Forelimb muscle (tissue), 1 donor: Measurements from ENCODE around the gene DPEP1. TPM values are rescaled to one million over a fixed set of nuclear protein-coding genes. Genes with fewer than 3 reads are reported as not detected.

Source experiments
- DNase-seq: peaks from one replicate; pipeline ENCODE4 v3.0.0-alpha.2; 2013; ENCODE audit warnings: low read depth
- polyA plus RNA-seq: library from polyadenylated mRNA; unstranded; fragments of 120-200 nt; gene quantifications from one replicate; pipeline ENCODE4 v1.2.1, GENCODE V29; 2013; ENCODE audit not compliant: insufficient read length

Gene DPEP1
- polyA plus RNA-seq, 1 donor = 0.72 TPM

DNA sequence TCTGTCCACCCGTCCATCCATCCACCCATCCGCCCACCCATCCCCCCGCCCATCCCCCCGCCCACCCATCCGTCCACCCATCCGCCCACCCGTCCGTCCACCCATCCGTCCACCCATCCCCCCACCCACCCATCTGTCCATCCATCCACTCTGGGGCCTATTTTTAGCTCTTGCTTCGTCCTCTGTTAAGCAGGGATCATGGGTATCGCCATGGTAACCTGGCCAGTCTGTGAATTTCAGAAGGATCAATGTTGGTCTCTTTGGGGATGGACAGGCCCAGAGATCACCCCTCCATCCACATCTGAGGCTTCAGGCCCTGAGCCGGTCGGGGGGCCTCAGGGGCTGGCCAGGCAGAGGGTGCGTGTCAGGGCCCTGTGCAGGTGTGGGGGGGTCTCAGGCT is 15.2 kb upstream of the DPEP1 start:
- DNase-seq = no peak

DNA sequence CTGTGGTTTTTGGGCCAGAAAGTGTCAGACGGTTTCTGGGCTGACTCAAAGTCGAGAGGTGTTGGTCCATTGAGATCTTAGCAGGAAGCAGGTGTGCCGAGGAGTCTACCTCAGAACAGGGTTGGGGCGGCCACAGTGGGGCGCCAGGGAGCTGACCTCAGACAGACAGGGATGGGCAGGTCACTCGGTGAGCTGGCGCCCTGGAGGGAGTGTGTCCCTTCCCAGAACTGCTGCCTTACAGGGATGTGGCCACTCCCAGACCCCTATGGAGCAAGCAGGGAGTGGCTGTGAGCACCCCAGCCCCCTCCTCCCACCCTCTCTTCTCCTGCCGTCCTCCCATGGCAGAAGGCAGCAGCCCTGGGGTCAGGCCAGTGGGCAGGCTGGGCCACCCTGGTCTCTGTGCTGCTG is 14.0 kb upstream of the DPEP1 start:
- DNase-seq = no peak

DNA sequence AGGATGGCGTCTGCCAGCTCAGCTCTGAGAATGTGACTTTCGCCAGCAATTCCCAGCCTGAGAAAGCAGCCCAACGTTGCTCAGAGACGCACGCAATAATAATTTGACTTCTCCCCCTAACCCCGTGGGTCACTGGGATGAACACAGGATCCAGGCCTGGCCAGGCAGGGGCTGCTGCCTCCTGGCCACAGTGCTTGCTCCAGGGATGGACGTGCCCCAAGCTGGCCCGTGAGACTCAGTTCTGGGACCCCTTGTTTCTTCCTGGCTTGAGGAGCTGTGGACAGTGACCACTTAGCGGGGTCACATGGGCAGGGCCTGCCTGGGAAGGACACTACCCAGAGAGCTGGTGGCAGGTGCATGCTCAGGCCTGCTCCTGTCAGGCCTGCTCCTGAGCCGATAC is 13.5 kb upstream of the DPEP1 start:
- no peak for DNase-seq

DNA sequence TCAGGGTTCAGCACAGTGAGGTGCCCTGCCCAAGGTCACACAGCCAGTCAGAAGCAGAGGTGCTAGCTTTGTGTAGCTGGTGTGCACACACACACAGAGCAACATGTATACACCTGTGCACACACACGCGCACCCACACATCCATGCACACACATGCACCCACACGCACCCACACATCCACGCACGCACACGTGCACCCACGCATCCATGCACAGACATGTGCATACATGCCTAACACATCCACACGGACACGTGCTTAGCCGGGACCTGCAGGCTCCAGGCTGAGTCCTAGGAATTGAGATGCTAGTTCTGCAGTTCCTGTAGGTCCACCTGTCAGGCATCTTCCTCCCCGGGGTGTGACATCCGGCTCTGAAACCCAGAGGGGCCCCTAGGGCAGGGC is 13.0 kb upstream of the DPEP1 start:
- DNase-seq = no peak

DNA sequence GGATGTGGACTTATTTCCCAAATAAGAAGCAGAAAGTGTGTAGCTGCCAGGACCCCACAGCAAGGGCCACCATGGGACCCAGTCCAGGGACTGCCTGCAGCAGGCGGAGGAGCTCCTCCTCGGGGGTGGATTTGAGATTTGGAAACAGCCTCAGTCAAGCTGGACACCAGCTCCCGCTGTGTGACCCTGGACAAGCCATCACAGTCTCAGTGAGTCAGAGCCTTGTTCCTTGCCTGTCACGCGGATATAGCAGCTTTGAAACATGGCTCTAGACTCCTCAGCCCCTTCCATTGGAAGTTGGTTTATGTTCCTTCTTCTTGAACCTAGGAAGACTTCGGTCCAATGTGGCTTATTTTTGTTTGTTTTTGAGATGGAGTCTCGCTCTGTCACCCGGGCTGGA is 12.5 kb upstream of the DPEP1 start:
- DNase-seq = no peak

DNA sequence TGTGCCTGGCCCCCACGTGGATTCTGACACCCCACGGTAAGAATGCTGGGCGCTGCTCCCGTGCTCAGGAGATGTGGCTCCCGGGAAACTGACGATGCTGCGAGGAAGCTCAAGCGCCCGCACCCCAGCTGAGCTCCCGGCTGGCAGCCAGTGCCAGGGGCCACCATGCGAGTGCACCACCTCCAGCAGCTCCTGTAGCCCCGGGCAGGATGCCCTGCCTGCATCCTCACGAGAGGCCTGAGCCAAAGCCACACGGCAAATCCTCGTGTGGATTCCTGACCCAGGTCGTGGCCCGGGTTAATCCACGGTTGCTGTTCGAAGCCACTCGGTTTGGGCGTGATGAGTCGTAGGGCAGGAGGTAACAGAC is 11.6 kb upstream of the DPEP1 start:
- DNase-seq = no peak

DNA sequence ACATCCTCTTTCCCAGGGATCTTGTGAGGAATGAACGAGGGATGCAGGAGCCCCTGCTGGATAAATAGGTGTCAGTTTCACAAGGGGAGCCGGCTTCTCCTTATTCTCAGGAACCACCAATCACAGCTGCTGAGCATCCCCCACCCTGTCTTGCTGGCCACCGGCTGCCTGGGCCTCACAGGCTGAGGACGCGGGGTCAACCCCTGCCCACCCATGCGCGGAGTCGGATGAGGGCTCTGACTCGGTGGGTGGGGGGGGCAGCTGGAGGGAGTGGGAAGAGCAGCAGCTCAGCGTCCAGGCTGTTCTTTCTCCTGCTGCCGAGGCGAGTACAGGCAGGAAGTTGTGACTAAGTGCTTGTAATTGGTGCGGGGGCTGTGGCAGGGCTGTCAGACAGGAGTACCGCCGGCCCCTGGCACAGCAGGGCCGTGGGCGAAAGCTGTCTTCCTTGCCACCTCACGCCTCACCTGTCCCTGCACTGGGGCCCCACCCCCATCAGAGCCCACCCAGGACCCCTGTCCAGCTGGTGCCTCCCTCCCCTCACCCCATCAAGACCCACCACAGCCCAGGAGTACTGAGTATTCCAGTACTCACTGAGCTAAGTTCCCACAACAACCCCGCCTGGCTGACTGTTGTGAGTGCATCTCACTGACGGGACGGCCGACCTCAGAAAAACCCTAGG is 11.0 kb upstream of the DPEP1 start:
- no peak for DNase-seq

DNA sequence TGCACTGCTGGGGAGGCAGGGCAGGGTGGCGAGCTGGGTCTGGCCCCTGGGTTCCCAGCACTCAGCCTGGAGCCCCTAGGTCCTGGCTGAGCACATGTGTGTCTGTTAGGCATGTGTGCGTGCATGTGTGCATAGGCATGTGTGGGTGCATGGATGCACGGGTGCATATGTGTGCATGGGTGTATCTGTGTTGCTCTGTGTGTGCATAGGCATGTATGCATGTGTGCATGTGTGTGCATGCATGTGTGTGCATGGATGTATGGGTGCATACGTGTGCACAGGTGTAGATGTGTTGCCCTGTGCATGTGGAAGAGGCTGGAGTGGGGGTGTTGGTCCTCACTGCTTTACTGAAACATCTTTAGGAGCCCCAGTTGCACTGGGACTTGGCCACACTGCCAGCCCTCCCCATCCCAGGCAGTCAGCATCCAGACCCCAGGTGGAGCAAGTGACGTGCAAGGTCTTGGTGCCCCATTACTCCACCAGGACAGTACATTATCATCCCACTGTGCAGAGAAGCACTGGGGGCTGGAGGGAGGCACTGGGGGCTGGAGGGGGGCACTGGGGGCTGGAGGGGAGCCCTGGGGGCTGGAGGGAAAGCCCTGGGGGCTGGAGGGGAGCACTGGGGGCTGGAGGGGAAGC is 10.4 kb upstream of the DPEP1 start:
- DNase-seq = no peak

DNA sequence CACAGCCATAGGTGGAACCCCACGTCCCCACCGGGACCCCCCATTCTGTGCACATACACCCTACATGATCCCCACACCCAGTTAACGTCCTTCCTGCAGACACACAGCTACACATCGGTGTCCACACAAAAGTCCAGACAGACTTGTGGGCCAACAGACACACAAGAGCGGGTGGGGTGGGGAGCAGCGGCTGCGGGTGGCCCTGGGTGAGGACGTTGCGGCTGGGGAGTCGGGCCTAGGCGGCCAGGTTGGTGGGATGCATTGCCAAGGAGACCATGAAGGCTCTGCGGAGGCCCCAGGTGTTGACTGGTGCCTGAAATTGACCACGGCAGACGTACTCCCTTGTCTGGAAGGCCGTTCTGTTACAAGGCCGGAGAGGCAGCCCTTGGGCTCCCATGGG is 8.7 kb upstream of the DPEP1 start:
- no peak for DNase-seq

DNA sequence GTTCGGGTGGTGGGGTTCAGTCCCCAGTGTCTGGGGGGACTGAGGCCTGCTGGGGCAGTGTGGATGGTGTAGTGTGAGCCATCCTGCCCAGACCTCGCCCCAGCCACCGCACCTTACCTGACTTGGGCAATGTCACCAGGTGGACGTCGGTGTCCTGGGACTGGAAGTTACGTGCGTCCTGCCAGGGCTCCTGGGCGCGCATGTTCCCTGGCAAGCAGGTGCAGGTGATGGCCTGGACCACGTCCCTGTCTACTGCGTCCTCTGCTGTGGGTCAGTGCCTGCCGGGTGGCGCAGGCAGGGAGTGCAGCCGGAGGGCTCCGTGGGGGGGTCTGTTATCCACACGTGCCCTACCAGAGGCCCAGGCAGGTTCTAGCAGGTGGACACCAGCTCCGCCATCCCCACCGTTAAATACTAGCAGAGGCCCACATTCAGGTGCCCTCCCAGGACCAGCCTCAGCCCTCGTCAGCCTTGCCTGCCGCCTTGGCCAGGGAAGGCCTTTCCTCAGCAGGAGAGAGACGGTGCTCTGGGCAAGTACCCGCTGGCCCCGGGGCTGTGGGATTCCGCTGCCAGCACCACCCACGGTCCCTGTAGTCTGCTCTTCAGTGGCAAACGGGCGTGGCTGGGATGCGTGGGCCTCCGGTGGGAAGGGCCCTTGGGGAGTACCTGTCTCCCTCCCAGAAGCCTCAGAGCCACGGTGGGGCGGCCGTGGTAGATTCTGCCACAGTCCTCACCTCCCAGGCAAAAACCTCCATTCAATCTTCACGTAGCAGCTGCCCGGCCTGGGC is 8.1 kb upstream of the DPEP1 start:
- no peak for DNase-seq

DNA sequence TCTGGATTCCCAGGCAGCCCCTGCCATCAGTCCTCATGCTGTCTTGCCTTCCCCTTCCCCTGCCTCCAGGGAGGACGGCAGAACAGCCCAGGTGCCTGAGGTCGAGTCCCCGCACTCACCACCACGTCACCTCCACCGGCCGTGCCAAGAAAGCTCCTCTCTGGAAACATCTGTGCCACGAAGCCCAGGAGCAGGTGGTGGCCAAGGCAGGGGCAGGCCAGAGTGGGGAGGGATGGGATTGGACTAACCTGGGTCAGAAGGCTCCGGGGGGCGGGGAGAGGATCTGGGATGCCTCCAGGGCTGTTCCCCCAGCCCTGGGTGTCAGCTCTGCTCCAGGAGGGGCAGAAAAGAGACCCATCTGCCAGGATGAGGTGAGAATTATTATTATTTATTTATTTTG is 7.4 kb upstream of the DPEP1 start:
- no peak for DNase-seq

DNA sequence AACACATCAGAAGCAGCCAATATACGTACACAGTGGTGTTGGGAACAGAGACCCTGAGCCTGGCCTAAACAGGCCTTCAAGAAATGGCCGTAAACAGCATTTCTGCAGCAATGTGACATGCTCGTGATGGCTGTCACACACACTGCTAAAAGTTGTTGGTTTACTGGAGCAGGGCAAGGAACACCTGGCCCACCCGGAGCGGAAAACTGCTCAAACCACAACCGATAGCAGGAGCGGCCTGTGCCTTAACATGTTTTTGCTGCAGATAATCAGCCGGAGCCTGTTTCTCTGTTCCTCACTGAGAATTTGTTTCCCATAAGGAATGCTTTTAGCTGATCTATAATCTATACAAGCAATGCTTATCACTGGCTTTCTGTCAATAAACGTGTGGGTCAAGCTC is 6.0 kb upstream of the DPEP1 start:
- DNase-seq = no peak

DNA sequence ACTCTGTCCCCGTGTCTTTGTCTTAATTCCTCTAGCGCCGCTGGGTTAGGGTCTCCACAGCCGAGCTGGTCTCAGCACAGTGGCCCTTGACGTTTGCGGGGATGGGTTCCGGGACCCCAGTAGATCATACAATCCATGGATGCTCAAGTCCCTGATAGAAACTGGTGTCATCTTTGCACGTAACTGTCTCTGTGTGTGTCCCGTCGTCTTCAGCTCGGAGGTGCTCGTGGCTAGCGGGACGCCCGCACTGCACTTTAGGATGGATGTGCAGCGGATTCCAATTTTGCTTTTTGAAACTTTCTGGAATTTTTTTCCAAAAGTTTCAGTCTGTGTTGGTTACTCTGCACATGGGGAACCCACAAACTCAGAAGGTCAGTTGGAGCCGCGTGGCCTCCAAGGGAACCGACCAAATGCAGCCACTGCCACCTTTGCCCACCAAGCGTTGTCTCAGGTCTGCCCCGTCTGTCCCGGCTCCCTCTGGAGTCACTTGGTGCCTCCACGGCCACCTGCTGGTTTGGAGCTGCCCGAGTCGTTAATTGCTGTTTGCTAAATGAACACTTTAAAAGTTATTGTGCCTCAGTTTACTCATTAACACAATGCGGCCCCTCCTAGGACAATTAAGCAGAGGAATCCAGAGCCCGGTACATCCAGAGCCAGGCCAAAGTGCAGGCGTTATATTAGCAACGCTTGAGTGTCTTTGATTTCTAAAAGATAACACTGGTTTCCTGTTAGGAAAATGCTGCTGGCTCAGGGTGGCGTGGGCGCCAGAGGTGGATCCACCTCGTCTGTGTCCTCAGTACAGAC is 5.3 kb upstream of the DPEP1 start:
- no peak for DNase-seq

DNA sequence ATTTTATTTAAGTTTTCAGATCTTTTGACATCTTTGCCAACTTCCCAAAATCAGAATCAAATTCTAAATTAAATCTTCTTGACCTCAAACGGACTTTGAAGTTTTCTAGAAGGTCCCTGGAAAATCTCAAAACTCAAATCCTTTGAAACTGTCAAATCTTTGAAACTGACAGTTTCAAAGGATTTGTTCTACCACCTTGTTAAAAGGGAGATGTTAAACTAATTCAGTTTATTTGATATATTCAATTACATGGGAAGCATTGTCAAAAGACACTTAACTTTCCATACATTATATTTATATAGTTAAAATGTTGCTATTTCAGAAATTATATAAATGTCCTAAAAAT is 3.4 kb upstream of the DPEP1 start:
- no peak for DNase-seq

DNA sequence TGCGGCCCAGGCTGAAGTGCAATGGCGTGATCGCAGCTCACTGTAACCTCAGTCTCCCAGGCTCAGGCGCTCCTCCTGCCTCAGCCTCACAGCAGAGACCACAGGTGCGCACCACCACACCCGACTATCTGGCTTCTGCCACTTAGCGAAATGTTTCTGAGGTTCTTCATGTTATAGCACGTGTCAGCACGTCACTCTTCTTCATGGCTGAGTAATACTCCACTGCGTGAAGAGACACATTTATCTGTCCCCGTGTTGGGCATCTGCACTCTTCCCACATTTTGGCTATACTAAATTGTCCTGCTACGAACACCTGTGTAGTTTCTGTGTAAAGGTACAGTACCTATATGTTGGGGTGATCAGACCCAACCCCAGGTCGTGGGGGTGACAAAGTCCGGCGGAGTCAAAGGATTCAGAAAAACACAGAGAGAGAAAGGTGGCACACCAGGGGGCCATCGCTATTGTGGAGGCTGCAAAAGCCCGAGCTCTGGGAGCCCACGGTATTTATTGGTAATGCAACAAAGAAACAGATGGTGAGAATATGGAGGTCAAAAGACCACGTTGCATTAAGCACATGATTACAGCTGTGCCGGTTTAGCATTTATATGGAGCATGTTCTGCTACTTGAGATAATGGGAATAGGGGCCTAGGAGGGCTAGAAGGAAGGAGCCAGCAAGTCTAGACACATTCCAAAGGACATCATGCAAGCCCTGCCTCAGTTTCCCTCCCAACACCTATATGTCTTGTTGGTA is 851 bp upstream of the DPEP1 start:
- no peak for DNase-seq

DNA sequence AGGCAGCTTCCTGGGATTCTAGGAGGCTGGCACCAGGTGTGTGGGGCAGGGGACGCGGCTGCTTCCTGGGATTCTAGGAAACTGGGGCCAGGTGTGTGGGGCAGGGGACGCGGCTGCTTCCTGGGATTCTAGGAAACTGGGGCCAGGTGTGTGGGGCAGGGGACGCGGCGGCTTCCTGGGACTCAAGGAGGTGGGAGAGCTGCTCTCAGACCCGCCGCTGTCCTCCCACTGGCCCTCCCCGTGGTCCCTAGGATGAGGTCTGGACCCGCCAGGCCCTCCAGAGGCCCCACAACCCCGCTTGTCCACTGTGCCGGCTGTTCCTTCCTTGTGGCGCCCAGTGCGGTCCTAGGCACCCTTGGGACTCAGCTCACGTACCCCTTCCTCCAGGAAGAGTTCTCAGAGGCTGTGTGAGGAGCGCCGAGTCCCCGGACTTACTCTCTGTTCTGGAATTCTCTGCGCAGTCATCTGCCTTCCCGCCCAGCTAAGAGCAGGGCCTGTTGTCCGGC is 565 bp downstream of the DPEP1 start:
- no peak for DNase-seq

DNA sequence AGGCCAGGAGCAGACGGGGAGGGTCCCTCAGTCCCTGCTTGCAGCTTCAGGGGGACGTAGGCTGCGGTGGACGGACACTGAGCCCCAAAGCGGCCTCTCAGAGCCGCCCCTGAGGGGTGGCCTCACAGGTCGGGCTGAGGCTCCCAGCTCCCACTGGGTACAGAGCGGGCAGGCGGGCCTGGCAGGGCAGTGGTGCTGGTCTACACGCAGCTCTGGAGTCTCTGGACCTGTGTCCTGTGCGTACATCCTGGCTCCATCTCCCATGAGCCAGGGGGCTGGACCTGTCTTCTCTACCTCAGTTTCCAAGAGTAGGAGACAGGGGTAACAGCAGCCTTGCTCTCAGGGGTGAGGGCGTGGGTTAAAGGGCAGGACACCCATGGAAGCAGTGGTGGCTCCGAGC is 1.7 kb downstream of the DPEP1 start:
- DNase-seq = no peak

DNA sequence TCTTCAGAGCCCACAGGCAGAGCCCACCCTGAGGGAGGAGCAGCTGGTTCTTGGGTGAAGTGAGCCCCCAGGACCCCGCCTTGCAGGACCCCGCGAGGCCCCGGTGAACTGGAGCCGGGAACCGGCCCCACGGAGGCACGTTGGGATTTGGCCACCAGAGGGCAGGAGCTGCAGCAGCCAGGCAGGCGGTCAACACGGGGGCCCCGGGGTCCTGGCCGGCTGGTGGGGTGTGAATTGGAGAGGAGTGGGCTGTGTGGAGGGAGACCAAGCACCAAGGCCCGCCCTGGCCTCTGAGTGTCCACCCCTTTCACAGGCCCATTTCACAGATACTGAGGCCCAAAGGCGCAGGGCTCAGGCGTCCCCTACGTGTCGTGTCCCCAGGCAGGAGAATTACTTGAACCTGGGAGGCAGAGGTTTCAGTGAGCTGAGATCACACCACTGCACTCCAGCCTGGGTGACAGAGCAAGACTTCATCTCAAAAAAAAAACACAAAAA is 2.2 kb downstream of the DPEP1 start:
- no peak for DNase-seq

DNA sequence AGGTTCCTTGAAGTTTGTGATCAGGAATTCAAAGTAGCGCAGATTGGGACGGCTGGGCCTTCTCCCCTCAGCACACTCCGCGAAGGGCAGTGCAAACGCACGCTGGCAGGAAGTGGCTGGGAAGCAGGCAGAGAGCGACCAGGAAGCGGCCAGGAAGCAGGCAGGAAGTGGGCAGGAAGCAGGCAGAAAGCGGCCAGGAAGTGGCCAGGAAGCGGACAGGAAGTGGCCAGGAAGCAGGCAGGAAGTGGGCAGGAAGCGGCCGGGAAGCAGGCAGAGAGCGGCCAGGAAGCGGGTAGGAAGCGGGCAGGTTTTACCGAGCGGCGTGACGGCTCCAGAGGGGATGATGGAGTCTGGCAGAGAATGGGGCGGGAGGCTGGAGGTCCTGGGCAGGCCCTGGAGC is 3.2 kb downstream of the DPEP1 start:
- no peak for DNase-seq

DNA sequence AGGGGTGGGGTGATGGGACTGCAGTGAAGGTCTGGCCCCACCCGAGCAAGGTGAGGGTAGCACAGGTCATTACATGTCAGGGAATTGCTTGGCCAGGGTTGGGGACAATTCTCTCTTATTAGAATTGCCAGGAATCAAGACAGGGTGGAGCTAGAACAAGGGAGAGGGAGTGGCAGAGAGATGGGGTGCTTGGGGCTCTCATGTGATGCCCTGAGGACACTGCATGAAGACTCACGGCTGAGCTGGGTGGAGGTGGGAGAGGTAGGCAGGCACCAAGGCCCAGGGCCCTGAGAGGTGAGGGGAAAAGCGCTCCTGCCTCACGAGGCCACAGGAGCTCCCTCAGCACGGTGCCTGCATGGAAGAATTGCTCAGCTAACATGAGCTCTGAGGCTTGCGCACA is 3.6 kb downstream of the DPEP1 start:
- no peak for DNase-seq
